Measurements from ENCODE around the gene AATK. TPM values are rescaled to one million over a fixed set of nuclear protein-coding genes. Genes with fewer than 3 reads are reported as not detected.

Gene AATK
- total and polyA plus RNA-seq, 2 of the 13 experiments (the other 11 are each of a cell fraction or from before 2014, with no cell fraction given): 2.9 to 8.4 TPM

DNA sequence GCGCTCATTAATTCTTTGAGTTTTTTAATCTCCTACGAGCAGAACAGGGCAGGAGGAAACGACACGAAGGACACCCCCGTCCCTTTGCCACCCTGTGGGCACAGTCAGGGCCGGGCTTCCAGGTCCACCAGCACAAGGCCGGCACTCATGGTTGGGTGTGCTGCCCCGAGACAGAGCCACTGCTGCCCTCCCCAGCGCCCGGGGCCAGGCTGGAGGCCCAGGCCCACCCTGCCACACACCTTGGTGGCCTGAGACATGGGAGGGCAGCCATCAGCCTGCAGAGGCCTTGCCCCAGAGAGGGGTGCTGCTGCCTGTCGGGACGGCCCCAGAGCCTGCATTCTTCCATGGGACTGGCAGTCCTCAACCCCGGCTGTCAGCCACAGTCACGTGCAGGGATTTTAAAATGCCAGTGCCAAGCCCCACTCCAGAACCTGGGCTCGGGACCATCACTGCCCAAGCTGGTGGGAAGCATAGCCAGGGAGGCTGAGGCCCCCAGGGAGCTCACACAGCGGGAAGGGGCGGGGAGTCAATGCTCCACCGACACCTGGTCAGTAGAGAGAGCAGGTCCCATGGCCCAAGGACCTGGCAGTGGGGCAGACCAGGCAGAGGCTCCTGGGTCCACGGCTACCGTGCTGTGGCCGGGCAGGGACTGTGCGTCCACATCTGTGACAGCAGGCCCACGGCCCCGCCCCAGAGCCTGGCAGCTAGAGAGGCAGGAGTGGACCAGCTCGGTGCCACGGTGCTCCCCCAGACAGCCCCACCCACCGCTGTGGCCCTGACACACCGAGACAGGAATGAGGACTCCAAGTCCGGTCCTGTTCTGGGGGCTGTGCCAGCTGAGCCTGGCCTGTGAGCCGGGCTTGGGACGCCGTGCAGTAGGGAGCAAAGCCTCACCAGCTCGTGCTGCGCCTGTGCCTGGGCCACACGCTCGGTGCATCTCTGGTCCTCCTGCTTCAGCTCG lies 29.2 kb upstream of the AATK start (continued):
- TF ChIP-seq, protein P1, sequence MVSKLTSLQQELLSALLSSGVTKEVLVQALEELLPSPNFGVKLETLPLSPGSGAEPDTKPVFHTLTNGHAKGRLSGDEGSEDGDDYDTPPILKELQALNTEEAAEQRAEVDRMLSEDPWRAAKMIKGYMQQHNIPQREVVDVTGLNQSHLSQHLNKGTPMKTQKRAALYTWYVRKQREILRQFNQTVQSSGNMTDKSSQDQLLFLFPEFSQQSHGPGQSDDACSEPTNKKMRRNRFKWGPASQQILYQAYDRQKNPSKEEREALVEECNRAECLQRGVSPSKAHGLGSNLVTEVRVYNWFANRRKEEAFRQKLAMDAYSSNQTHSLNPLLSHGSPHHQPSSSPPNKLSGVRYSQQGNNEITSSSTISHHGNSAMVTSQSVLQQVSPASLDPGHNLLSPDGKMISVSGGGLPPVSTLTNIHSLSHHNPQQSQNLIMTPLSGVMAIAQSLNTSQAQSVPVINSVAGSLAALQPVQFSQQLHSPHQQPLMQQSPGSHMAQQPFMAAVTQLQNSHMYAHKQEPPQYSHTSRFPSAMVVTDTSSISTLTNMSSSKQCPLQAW (CRISPR knock-in tag; IDR thresholded peaks at IDR 0.05): no peak

DNA sequence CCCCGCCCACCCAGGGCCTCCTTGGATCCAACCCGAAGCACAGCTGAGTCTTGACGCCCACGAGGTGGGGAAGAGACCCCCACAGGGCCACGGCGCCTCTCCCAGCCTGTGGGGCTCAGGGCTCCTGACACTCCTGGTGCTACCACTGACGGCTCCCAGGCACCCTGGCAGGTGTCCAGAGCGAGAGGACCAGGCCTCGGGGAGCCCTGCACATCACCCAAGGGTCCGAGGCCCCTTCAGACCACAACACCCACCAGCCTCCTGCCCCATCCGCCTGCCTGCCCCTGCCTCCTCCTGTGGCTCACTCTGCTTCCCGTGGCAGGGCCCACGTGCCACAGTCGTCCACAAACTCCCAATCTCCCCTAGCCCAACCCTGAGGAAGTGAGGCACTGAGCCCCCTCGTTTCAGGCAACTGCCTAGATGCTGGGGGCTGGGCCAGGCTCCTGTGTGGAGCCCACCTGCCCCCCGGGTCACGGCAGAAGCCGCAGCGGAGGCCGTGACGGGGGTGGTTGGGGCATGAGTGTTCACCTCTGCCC lies 28.3 kb upstream of the AATK start:
- no peaks in the 10 kb centered on the region for H3K79me2 ChIP-seq (ENCODE audit: insufficient read depth, low read length)
- no peaks in the 10 kb centered on the region for H3K27me3 ChIP-seq (ENCODE audit: control insufficient read depth in 1 of 2, insufficient read depth in 2 of 2, low read length in 2 of 2)
- peaks cover 16 to 21% of the 10 kb centered on the region in 2 experiments; a peak in 4 of 5 replicates for H3K36me3 ChIP-seq (replicated peaks in 1 of 2; ENCODE audit: control insufficient read depth in 1 of 2, insufficient read depth in 2 of 2, low read length in 2 of 2)
- H4K20me1 ChIP-seq (ENCODE audit: insufficient read depth, low read length): no peaks in the 10 kb centered on the region
- DNase-seq (ENCODE audit: low spot score) (no peak), FAIRE-seq (no peak), ATAC-seq (no peak)
- TF ChIP-seq, protein P2, sequence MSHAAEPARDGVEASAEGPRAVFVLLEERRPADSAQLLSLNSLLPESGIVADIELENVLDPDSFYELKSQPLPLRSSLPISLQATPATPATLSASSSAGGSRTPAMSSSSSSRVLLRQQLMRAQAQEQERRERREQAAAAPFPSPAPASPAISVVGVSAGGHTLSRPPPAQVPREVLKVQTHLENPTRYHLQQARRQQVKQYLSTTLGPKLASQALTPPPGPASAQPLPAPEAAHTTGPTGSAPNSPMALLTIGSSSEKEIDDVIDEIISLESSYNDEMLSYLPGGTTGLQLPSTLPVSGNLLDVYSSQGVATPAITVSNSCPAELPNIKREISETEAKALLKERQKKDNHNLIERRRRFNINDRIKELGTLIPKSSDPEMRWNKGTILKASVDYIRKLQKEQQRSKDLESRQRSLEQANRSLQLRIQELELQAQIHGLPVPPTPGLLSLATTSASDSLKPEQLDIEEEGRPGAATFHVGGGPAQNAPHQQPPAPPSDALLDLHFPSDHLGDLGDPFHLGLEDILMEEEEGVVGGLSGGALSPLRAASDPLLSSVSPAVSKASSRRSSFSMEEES (CRISPR knock-in tag; IDR thresholded peaks at IDR 0.05): no peak
- TF ChIP-seq, protein P3, sequence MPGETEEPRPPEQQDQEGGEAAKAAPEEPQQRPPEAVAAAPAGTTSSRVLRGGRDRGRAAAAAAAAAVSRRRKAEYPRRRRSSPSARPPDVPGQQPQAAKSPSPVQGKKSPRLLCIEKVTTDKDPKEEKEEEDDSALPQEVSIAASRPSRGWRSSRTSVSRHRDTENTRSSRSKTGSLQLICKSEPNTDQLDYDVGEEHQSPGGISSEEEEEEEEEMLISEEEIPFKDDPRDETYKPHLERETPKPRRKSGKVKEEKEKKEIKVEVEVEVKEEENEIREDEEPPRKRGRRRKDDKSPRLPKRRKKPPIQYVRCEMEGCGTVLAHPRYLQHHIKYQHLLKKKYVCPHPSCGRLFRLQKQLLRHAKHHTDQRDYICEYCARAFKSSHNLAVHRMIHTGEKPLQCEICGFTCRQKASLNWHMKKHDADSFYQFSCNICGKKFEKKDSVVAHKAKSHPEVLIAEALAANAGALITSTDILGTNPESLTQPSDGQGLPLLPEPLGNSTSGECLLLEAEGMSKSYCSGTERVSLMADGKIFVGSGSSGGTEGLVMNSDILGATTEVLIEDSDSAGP (CRISPR knock-in tag; IDR thresholded peaks at IDR 0.05; ENCODE audit: borderline replicate concordance): 0 out of 2 replicates have a peak, but pooled peaks have one; percentile 8
- ChIA-PET POLR2A (no interaction called here), CTCF (ENCODE audit: low intra/inter-chr PET ratio, low total read pairs) (no interaction called here)
- BruUV-seq (replicated peaks): no TSS peak
- no peak overlapping the region for H3K9ac ChIP-seq (ENCODE audit: insufficient read depth, low read depth, low read length)
- WGBS (ENCODE audit: low lambda C conversion rate): 94% methylated on average over 12 of the region's 21 CpGs
- no peak overlapping the region for H3K4me3 ChIP-seq (replicated peaks in 1 of 3; ENCODE audit: insufficient read depth in 1 of 3, low read depth in 2 of 3, low read length in 3 of 3)
- H2AFZ ChIP-seq (ENCODE audit: low read length): no peak overlapping the region
- no peak overlapping the region for H3K4me2 ChIP-seq (ENCODE audit: low read depth, low read length)
- intact Hi-C loops (cut with micrococcal nuclease; ENCODE audit: unreplicated experiment) (no loop called here), in situ Hi-C loops (cut with HindIII; ENCODE audit: extremely low pct_ligation_motif_present, low pct_unique_long_range_greater_than_20kb) (loop anchor here (5.0 kb wide), 1 partner anchor 52 kb away; no protein-coding TSS in a partner anchor)
- H3K4me1 ChIP-seq (ENCODE audit: insufficient read depth, low read length): no peaks in the 10 kb centered on the region
- H3K27ac ChIP-seq (ENCODE audit: extremely low read length, insufficient read depth, low read length): no peak overlapping the region
- no peaks in the 10 kb centered on the region for H3K9me3 ChIP-seq (ENCODE audit: low read length)

Data from HepG2 (cell line).